Pancreas (tissue), 10 donors: ENCODE results near the gene IL17C. TPM values are rescaled to one million over a fixed set of nuclear protein-coding genes. Genes with fewer than 3 reads are reported as not detected.

Experiments
- ATAC-seq, 4 donors: fragments of 200-7000 bp; cut with Tn5 transposase; one replicate each; pipeline versions ENCODE4 v1.8.0 to v1.9.1; 2020; ENCODE audit warnings: mild to moderate bottlenecking in 4 of 4, moderate library complexity in 4 of 4
- DNase-seq, 6 donors: peaks; one replicate each; pipeline ENCODE4 v3.0.0-alpha.2; 2020
- FAIRE-seq: peaks from 2 replicates; lab custom pipeline; 2012; peaks lifted over from hg19 to GRCh38; lab: Jason Lieb, UNC
- H3K27ac ChIP-seq, 4 donors: fragments of 200-600 bp; sonication (generic); 1 replicate in 3 of 4; 2 replicates in 1 of 4; pipeline versions ENCODE4 v1.5.0 to v1.8.0; 2020
- H3K27me3 ChIP-seq, 4 donors: fragments of 200-600 bp; one replicate each; pipeline ENCODE4 v1.8.0; 2021
- H3K36me3 ChIP-seq, 3 donors: fragments of 200-600 bp; sonication (generic) in 1 of 3; one replicate each; pipeline versions ENCODE4 v1.5.0 to v1.8.0; 2020 to 2021
- H3K4me1 ChIP-seq, 3 donors: fragments of 200-600 bp; one replicate each; pipeline ENCODE4 v1.8.0; 2021
- H3K4me3 ChIP-seq, 4 donors: fragments of 200-600 bp; sonication (generic) in 2 of 4; one replicate each; pipeline versions ENCODE4 v1.5.0 to v1.8.0; 2020 to 2021
- H3K9me3 ChIP-seq, 4 donors: fragments of 200-600 bp; one replicate each; pipeline ENCODE4 v1.8.0; 2021
- WGBS, 2 donors: extraction: QIAGEN DNeasy Blood & Tissue Kit; methylation state at CpG; one replicate each; pipeline ENCODE4 v1.1.7; 2013; 5-methylcytosine and 5-hydroxymethylcytosine counted together
- intact Hi-C, 3 donors: fragments of 100-400 bp; cut with DNase I; formaldehyde crosslinking; loops; one replicate each; pipeline versions ENCODE4 v1.11.1 to v1.14.2; 2022
- polyA plus RNA-seq, 2 donors: library from polyadenylated mRNA; stranded (reverse); fragments of 200-250 nt; gene quantifications; one replicate each; pipeline ENCODE4 v1.2.3, GENCODE V29; 2013
- total RNA-seq, 6 donors: library from RNA; stranded (reverse); fragmentation: NEBNext Ultra II Directional in 4 of 6; extraction: Animal tissue kit (Norgen Biotek cat#: 25700) in 4 of 6; gene quantifications; one replicate each; pipeline versions ENCODE4 v1.2.1 to v1.2.4, GENCODE V29; 2021 to 2023
- TF ChIP-seq, protein P1 (sequence below), 4 donors: fragments of 200-600 bp; sonication (generic) in 3 of 4; IDR thresholded peaks; one replicate each; pipeline versions ENCODE4 v1.5.0 to v1.8.0; 2021; ENCODE audit warnings: antibody characterized with exemption in 4 of 4
- donor health status: healthy with polysubstance abuse.
- donor health status: DM: no; HTN: no; CAD: no; lungs with moderate emphysema.
- donor health status: DM: no; HTN: no; CAD: no.
- donor health status: control.
- donor health status: control.
- donor health status: Bipolar disorder and iron deficiency.
- donor health status: DM: yes; HTN: yes; CAD: no.
- donor health status: DM: no; HTN: no; CAD: no.
- donor health status: DM: no; HTN: no; CAD: no.
- donor health status: DM: yes; HTN: yes; CAD: no.

The IL17C gene
- total and polyA plus RNA-seq, 8 donors, result 0.14 TPM; not detected in 7

DNA sequence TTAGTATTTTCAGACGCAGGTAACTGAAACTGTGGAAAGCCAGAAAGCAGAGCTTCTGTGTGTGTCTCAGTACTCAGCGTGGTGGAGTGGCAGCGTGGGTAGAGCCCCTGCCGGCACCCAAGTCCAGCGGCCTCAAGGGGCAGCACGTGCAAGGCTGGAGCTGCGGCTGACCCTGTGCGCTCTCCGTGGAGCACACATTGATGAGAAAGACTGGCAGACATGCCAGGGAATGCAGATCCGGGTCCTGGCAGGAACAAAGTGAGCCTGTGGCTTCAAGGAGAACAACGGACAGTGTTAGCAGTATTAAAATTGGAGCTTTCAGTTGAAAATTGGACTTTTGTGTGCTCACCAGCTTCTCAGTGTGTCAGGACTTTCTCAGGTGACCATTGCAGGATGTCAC lies 44.9 kb upstream of the IL17C start:
- no peak for ATAC-seq
- Histone ChIP-seq H3K27ac (no peak overlapping the region), H3K4me1 (no peaks in the 10 kb centered on the region), H3K4me3 (no peak overlapping the region), H3K9me3 (no peaks in the 10 kb centered on the region), H3K36me3 (peaks cover 0 to 22% (median 0%) of the 10 kb centered on the region in 3 donors), H3K27me3 (no peaks in the 10 kb centered on the region)
- FAIRE-seq, result no peak
- DNase-seq, result no peak
- 78 to 83% methylated on average over 11 of the region's 11 CpGs for WGBS, 2 donors
- intact Hi-C loops, result no loop called here
- TF ChIP-seq, protein P1, sequence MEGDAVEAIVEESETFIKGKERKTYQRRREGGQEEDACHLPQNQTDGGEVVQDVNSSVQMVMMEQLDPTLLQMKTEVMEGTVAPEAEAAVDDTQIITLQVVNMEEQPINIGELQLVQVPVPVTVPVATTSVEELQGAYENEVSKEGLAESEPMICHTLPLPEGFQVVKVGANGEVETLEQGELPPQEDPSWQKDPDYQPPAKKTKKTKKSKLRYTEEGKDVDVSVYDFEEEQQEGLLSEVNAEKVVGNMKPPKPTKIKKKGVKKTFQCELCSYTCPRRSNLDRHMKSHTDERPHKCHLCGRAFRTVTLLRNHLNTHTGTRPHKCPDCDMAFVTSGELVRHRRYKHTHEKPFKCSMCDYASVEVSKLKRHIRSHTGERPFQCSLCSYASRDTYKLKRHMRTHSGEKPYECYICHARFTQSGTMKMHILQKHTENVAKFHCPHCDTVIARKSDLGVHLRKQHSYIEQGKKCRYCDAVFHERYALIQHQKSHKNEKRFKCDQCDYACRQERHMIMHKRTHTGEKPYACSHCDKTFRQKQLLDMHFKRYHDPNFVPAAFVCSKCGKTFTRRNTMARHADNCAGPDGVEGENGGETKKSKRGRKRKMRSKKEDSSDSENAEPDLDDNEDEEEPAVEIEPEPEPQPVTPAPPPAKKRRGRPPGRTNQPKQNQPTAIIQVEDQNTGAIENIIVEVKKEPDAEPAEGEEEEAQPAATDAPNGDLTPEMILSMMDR (IDR thresholded peaks at IDR 0.05), result no peak

- H3K36me3 ChIP-seq, result peaks cover 0 to 24% (median 4%) of the 10 kb centered on the region in 3 donors
- ATAC-seq (no peak), FAIRE-seq (no peak), DNase-seq (no peak)
- intact Hi-C loops, result no loop called here
- no peak overlapping the region for H3K27ac ChIP-seq
- H3K9me3 ChIP-seq, result no peaks in the 10 kb centered on the region
- 91% methylated on average over 6 of the region's 6 CpGs for WGBS, 2 donors
- TF ChIP-seq, protein P1 (IDR thresholded peaks at IDR 0.05), result no peak
- H3K4me1 ChIP-seq, result no peaks in the 10 kb centered on the region
- H3K4me3 ChIP-seq, result no peak overlapping the region
- no peaks in the 10 kb centered on the region for H3K27me3 ChIP-seq
Observed at GRCh38 chr16:88593910-88594309, 44.5 kb upstream of the IL17C start.

DNA sequence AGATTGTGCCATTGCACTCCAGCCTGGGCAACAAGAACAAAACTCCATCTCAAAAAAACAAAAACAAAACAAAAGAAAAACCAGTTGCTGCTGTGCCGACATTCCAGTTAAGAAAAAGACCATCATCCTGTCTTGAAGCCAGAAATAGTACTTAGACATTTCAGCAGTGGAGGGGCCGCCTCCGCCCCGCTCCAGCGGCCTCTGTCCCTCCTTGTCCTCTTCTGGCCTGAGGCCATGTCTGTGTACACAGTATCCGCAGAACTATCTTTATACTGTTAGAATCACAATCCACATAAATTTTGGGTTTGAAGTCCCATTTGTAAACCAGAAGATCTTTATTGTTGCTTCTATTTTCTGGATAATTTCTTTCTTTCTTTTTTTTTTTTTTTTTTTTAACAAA lies 43.3 kb upstream of the IL17C start:
- intact Hi-C loops, result no loop called here
- H3K27ac ChIP-seq, result no peak overlapping the region
- FAIRE-seq (no peak), ATAC-seq (no peak), DNase-seq (no peak)
- peaks cover 0 to 24% (median 12%) of the 10 kb centered on the region in 3 donors for H3K36me3 ChIP-seq
- 92% methylated on average over 6 of the region's 6 CpGs for WGBS, 2 donors
- TF ChIP-seq, protein P1 (IDR thresholded peaks at IDR 0.05), result no peak
- H3K27me3 ChIP-seq, result no peaks in the 10 kb centered on the region
- no peaks in the 10 kb centered on the region for H3K4me1 ChIP-seq
- no peak overlapping the region for H3K4me3 ChIP-seq
- no peaks in the 10 kb centered on the region for H3K9me3 ChIP-seq

- 94 to 95% methylated on average over 10 of the region's 10 CpGs for WGBS, 2 donors
- DNase-seq, result no peak
- ATAC-seq, result no peak
- TF ChIP-seq, protein P1 (IDR thresholded peaks at IDR 0.05), result no peak
- Histone ChIP-seq H3K4me3 (no peak overlapping the region), H3K9me3 (no peaks in the 10 kb centered on the region), H3K27ac (no peak overlapping the region), H3K27me3 (no peaks in the 10 kb centered on the region), H3K4me1 (no peaks in the 10 kb centered on the region), H3K36me3 (peaks cover 2 to 30% (median 12%) of the 10 kb centered on the region in 3 donors)
- no peak for FAIRE-seq
- intact Hi-C loops, result no loop called here
Observed at GRCh38 chr16:88595921-88596320, 42.5 kb upstream of the IL17C start.

GRCh38 chr16:88596483-88596882 lies 41.9 kb upstream of the IL17C start:
- no peaks in the 10 kb centered on the region for H3K9me3 ChIP-seq
- peaks cover 4 to 36% (median 12%) of the 10 kb centered on the region in 3 donors for H3K36me3 ChIP-seq
- WGBS, 2 donors, result 79 to 89% methylated on average over 3 of the region's 3 CpGs
- H3K4me1 ChIP-seq, result no peaks in the 10 kb centered on the region
- no peaks in the 10 kb centered on the region for H3K27me3 ChIP-seq
- DNase-seq (no peak), FAIRE-seq (no peak), ATAC-seq (peak in 2 of 4 donors; percentile 24 to 44)
- H3K27ac ChIP-seq, result no peak overlapping the region
- H3K4me3 ChIP-seq, result no peak overlapping the region
- intact Hi-C loops, result no loop called here
- TF ChIP-seq, protein P1 (IDR thresholded peaks at IDR 0.05), result no peak
